Jurkat, Clone E6-1 (cell line): ENCODE results near the gene TRIM8.

Experiments
- DNase-seq: peaks from one replicate; pipeline ENCODE4 v3.0.0-alpha.2; 2011; ENCODE audit warnings: low read depth, low spot score
- H3K4me3 ChIP-seq: 2 replicates; pipeline ENCODE4 v1.5.1; 2011; ENCODE audit warnings: mild to moderate bottlenecking, low read length, control low read depth, moderate library complexity

Gene TRIM8

DNA sequence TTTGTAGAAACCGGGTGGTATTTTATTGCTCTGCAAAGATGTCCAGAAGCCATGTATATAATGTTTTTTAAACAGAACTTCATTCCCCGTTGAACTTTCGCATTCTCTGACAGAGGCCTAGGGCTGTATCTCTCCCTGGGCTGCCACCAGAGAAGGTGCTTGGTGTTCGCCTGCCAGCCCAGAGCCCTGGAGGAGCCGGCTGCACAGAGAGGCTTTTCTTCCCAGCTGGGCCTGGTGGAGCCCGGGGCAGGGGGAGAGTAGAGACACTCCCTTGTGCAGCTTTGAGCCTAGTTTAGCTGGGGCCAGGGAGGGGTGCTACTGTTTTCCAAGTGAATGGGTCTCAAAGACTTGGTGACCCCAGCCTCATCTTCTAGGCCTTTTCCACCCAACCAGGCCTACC is 13.6 kb upstream of the TRIM8 start:
- no peak overlapping the region for H3K4me3 ChIP-seq
- DNase-seq: no peak

DNA sequence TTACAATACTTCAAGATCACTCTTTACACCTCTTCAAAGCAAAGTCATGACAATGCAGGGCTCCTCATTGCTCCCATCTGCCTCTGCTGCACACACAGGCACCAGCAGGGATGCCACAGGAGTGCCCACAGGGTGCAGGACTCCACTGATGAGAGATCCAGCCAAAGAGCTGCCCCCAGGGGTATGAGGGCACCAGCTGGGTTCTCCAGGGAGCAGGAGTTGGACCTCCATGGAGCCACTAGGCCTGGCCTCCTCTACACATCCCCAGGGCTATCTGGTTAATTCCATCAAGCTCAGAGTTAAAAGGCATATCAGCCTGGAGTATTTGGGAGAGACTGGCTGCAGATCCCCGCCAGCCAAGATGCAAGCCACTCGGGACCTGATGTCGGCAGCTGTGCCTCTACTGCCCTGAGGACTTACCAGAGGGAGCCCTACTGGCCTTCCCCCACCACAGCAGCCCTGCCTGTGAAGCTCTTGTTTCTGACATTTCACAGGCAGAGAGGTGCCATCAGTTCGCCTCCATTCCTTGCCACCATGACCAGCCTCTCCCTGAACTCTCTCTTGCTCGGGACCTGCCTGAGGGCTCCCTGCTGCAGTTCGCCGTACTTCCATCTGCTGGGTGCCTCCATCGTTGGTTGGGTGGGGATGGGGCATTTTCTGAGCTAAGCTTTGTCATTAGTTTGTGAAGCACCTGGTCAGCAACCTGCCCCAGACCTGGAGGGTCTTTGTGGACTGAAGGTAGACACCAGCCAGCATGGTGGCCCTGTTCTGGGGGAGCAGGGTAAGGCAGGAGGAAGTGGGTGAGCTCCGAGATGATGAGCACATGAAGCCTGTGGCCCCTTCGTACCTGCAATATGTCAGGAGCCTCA is 12.5 kb upstream of the TRIM8 start:
- no peak for DNase-seq
- H3K4me3 ChIP-seq: no peak overlapping the region

DNA sequence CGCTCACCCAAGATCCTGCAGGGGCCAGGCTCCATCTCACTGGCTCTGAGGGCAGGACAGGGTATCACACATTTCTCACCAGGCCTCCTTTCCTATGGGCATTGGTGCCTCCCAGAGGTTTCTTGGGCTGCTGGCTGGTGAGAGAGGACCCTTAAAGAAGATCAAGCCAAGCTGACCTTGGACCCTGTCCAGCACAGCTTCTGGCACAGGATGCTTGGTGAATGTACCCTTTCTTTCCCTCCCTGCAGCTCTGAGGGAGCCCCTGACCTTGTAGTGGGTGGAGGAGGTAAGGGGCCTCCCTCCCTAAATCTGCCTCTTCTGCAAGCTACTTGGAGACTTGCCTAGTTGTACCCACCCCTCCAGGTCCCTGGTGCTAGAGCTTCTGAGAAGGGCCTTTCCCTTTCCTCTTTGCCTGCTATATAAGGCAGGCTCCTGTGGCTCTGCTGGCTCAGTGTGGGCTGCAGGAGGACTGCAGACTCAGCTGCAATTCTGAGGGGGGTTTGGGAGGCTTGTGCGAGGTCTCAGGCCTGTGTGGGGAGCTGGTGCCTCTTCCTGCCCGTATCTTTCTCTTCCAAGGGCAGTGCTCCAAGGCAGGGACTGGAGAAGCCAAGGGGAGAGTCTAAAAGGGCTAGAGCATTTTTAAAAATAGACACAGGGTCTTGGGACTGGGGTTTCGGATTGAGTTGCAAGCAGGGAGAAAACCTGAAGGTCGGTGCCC is 11.7 kb upstream of the TRIM8 start:
- no peak for DNase-seq
- H3K4me3 ChIP-seq: no peak overlapping the region

DNA sequence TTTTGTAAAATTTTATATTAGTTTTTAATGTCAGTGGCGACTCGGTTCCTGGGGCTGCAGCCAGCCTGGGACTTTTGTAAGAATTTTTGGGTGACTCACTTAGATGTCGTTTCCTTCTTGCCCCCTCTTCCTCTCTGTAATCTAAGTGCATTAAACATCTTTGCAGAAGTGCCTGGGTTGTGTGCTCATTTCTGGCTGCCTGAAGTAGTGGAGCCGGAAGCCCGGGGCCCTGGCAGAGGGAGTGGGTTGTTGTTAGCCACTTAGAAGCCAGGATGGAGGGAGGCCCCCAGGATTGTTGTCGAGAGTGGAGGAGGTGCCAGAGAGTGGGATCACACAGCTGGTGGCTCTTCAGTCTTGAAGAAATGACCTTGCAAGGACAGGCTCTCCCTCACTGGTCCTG is 11.0 kb upstream of the TRIM8 start:
- no peak overlapping the region for H3K4me3 ChIP-seq
- no peak for DNase-seq

DNA sequence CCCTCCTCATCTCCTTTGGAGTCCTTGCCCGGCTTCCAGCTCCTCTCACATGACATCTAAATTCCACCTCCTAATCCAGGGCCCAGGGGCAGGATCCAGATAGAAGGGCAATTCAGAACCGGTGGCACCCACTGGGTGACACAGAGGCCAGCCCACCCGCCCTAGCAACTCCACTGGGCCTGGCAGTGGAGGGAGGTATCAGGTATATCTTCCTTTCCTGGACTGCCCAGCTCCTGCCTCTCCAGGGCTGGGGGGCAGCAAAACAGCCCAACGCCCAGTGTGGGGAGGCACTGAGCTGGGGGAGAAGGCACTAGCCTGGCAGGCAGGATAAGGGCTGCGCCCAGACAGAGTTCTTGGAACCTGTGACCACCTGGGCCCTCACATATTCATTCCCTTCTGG is 10.4 kb upstream of the TRIM8 start:
- DNase-seq: no peak
- H3K4me3 ChIP-seq: no peak overlapping the region

DNA sequence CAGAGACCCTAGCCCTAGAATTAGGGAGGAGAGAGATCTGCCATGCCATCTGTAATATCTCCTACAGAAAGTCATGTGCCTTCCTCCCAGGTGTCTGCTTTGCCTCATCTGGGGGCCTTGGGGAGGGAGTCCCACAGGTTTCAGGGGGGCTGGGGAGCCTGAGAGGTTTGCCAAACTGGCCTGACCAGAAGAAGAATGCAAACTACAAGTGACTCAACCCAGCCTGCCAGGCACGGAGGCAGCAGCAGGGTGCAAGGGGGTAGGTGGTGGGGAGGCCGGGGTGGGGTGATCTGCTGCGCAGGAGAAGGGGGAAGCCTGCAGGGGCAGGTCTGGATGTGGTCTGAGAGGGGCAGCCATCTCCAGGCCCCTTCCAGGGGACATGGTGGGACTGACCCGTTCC is 9.6 kb upstream of the TRIM8 start:
- H3K4me3 ChIP-seq: no peak overlapping the region
- DNase-seq: no peak

DNA sequence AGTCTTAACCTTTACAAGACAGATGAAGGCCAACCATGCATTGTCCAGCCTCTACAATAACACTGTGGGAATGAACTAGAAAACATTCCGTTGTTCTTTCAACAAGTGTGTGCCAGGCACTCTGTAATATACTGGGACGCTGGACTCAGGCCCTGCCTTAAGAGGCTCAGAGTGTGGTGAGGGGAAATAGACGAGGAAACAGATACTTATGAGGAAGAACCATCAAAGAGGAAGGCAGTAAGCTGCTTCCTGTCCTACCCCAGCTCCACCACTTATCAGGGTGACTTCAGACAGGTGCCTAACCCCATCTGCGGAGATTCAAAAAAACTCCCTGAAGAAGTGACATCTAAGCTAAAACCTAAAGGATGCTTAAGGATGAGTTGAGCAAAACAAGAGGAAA is 8.9 kb upstream of the TRIM8 start:
- peak; percentile 86 for DNase-seq

DNA sequence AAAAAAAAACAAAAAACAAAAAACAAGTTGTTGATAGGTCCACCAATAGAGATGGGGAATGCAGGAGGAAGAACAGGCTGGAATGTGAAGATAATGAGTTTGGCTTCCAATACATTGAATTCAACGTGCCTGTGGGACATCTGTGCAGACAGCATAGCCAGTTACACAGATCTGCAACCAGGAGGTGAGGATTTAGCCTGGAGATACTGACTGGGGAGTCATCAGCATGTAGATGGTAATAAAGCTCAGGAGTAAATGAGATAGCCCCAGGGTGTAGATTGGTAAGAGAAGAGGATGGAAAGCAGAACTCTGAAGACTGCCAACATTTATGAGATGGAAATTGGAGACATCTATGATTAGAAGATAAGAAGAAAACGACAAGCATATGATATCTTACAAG is 4.7 kb upstream of the TRIM8 start:
- no peak for DNase-seq
- H3K4me3 ChIP-seq: no peak overlapping the region

More for the DNA sequence above, 8.9 kb upstream of the TRIM8 start:
- H3K4me3 ChIP-seq: no peak overlapping the region

DNA sequence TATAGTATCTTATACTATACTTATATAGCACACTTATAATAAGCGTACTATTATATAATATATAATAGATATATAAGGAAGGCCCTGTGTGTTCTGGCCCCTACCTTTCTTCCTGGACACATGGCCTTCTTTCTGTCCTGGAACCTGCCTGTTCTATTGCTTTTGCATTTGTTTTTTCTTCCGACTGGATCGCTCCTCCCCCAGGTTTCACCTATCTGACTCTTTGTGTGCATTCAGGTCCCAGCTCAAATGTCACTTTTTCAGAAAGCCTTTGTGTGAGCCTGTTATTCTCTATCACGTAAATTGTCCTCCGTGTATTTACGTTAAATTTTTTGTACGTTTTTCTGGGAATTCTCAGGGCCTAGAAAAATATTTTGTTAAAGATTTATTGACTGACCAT is 2.9 kb upstream of the TRIM8 start:
- no peak for DNase-seq

DNA sequence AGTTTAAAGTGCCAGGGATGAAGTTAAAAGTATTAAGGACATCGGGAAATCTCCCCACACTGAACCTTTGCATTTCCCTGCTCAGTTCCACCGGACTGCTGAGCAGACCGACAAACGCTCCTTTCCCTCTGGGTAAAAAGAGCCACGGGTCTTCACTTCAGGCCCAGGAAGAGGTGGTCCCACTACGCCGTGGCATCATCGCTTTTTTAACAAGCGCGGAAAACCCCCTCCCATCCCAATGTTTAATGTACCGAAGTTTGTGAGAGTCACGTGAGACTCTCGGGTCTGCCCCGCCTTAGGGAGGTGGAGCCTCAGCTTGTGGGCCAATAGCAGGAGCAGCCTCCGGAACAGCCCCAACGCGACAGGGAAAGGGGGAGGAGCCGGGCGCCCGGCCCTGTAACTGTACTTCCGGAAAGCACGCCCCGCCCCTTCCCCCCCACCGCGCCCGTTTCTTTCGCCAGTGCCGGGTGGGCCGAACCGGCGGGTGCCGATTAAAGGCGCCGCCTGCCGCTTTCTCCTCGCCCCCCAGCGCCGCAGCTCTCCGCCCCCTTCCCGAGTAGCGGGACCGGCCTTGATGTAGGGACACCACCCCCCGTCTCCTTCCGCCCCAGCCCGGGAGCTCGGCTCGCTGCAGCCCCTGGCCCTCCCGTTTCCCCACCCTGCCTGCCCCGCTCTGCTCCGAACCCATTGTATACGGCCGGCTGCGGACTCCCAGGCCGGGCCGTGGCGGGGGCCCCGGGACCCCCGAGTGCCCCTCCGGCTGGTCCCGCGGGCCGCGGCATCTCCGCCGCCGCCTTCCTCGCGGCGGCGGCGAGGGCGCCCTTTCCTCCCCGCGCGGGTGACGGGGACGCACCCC is 2.2 kb upstream of the TRIM8 start:
- DNase-seq: peak; percentile 95
- peak overlapping the region; percentile 68 for H3K4me3 ChIP-seq

More for the DNA sequence above, 2.9 kb upstream of the TRIM8 start:
- peak overlapping the region; percentile 68 for H3K4me3 ChIP-seq

DNA sequence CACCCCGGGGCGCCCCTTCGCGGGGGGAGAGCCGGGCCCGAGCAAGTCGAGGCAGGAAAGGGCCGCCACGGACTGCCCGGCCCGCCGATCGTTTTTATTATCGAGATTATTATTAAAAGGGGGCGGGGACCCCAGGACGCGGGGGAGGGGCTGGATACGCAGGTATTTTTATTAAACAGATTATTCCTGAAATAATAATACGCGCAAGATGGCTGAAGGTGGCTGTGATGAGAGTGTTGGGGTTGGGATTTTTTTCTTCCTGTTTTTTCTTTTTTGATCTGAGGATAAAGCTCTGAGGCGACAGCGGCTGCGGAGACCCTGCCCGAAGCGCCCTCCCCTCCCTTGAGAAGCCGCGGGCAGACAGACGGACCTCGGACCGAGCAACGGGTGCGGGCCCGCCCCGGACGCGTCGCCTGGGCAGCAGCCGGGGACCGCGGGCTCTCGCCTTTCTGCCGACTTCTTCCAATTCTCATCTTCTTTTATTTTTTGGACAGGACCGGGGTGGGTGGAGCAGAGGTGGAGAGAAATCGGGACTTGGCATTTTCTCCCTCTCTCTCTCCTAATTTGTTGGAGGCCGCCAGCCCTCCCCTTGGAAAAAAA is 1.4 kb upstream of the TRIM8 start:
- DNase-seq: no peak

DNA sequence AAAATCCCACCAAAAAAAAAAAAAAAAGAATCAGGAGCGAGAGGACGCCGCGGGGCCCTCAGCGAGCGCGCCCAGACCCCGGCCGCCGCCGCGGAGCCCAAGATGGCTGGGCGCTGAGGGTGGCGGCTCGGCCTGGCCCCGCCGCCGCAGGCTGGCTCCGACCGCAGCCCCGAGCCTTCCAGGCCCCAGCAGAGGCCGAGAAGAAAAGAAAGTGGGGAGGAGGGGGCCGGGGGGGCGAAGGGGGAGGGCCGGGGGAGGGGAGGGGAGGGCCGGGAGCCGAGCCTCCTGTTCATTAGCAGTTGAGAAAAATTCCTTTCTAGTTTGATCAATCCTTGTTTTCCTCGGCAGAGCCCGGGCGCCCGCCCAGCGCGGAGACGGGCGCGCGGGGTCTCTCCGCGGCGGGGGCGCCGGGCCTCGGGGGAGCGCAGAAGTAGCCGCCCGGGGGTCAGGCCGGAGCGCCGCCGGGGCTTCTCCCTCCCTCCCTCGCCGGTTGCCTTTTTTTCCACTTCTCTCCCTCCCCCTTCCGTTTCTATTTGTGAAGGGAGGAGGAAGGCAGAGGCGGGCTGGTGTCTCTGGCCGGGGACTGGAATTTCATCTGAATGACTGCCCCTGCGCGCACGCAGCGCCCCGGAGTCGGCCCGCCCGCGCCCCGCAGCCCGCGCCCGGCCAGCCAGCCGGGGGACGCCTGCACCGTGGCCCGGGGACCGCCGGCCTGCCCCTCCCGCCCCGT is 778 bp upstream of the TRIM8 start:
- no peak for DNase-seq
- peak overlapping the region; percentile 68 for H3K4me3 ChIP-seq

More for the DNA sequence above, 1.4 kb upstream of the TRIM8 start:
- peak overlapping the region; percentile 68 for H3K4me3 ChIP-seq

DNA sequence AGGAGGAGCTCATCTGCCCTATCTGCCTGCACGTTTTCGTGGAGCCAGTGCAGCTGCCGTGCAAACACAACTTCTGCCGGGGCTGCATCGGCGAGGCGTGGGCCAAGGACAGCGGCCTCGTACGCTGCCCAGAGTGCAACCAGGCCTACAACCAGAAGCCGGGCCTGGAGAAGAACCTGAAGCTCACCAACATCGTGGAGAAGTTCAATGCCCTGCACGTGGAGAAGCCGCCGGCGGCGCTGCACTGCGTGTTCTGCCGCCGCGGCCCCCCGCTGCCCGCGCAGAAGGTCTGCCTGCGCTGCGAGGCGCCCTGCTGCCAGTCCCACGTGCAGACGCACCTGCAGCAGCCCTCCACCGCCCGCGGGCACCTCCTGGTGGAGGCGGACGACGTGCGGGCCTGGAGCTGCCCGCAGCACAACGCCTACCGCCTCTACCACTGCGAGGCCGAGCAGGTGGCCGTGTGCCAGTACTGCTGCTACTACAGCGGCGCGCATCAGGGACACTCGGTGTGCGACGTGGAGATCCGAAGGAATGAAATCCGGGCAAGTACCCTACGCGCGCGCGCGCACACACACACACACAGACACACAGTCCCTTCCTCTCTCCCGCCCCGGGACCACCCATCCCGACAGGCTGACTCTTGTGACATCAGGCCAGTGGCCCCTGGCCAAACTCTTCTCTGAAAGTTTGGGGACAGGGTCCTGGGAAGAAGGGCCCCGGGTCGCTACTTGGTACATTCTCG is 538 bp downstream of the TRIM8 start:
- peak; percentile 76 for DNase-seq
- H3K4me3 ChIP-seq: peak overlapping the region; percentile 68

DNA sequence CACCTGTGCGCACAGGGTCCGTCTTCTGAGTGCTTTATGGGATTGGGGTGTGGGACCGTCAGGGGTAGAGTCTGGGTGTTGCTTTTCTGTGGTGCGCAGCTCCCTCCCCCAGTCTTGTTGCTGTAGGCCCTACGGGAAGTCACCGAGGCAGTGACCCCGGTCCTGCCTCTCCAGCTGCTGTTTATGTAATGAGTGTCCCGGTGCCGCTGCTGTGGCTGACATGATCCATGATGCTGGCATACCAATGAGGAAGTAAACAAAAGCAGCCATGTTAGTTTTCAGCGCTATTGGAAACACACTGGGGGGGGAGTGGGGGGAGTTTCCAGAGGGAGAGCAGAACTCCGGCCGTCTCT is 1.1 kb downstream of the TRIM8 start:
- peak overlapping the region; percentile 68 for H3K4me3 ChIP-seq
- no peak for DNase-seq

DNA sequence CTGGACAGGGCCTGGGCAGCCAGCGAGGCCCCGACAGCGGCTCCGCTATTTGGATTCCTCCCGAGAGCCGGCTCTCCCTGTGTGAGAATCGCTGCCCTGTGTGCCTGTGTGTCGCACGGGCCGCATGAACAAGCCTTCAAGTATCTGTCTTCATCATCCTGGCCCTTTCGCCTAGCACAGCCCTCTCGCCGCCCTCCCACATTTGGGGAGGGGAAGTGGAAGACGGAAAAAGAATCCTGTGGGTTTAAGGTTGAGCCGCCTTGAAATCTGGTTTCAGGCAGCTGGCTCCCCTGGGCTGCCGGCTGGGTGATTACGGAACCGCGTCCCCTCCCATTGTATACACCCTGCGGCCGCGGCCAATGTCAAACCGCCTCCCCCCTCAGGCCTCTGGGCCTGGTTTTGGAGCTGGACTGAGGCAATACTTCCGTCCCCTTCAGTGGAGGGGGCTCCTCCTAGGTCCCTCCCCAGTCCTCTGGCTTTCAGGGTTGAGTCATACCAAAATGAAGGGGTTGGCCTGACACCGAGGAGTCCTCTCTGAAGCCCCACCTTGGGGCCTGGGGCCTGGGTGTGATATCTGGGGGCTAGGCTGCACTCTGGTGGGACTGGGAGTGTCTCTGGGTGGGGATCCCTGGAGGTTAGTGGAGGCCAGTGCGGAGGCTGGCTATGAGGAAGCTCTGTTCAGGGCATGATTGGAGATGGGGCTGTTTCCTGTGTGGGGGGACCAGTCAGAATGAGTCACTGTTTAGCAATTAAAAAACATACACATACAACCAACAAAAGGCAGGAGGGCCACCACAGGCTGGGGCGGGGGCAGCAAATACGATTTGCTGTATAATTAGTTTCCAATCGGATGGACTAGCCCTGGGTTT is 1.7 kb downstream of the TRIM8 start:
- peak; percentile 66 for DNase-seq
- H3K4me3 ChIP-seq: peak overlapping the region; percentile 68

DNA sequence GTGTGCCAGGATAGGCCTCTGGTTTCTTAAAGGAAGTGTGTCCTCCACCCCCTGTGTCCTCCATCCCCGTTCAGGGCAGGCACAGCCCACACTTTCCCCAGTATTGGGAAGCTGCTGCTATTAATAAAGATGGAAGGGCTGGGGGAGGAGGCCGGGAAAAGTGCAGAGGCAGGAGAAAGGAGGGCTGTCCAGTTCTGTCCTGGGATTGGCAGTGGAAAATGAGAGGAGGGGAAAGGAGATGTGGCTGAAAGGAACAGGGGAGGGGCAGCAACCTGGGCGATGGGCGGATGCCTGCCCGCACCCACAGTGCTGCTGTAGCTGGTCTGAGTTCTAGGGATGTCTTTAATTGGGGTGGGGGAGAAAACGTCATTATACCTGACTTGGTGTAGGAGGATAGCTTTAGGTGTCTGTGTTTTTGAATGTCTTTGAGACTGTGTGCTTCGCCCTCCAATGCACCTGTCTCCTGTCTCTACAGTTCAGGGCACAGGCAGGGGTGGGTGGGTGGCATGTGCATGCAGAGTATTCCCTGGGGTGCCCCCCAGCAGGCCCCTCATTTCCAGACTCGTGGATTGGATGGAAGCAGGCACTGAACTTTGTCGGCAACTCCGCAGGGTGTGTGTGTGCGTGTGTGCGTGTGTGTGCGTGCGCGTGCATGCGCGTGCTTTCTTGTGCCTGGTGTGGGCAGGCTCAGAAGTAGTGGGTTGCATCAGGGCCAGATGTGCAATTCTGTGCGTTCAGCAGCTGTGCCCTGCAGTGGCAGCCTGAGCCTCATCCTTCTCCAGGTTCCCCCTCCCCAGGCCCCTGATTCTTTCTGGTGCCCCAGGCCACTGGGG is 2.5 kb downstream of the TRIM8 start:
- DNase-seq: peak; percentile 52
- H3K4me3 ChIP-seq: peak overlapping the region; percentile 68
